Esophagus (tissue), 2 donors: Measurements from ENCODE around the gene KIF3A. TPM values are rescaled to one million over a fixed set of nuclear protein-coding genes. Genes with fewer than 3 reads are reported as not detected.

ENCODE experiments used
- H3K27ac ChIP-seq, 2 donors: one replicate each; pipeline ENCODE4 v1.5.1; 2013; ENCODE audit warnings: low read depth in 2 of 2, mild to moderate bottlenecking in 2 of 2, inconsistent platforms in 1 of 2, low read length in 1 of 2, moderate library complexity in 1 of 2
- H3K27me3 ChIP-seq, 2 donors: one replicate each; pipeline ENCODE4 v1.6.1; 2013; ENCODE audit warnings: low read length in 2 of 2, control low read depth in 1 of 2, mild to moderate bottlenecking in 1 of 2; ENCODE audit not compliant: insufficient read depth in 2 of 2, control insufficient read depth in 1 of 2
- H3K36me3 ChIP-seq, 2 donors: one replicate each; pipeline ENCODE4 v1.6.1; 2013; ENCODE audit warnings: low read length in 1 of 2; ENCODE audit not compliant: control insufficient read depth in 2 of 2, insufficient read depth in 2 of 2
- H3K4me1 ChIP-seq, 2 donors: one replicate each; pipeline ENCODE4 v1.6.1; 2013; ENCODE audit warnings: low read length in 1 of 2; ENCODE audit not compliant: control insufficient read depth in 2 of 2, insufficient read depth in 2 of 2
- H3K4me3 ChIP-seq, 2 donors: one replicate each; pipeline ENCODE4 v1.5.1; 2013; ENCODE audit warnings: low read length in 2 of 2, mild to moderate bottlenecking in 2 of 2, low read depth in 1 of 2, moderate library complexity in 1 of 2
- H3K9me3 ChIP-seq, 2 donors: one replicate each; pipeline ENCODE4 v1.6.1; 2013; ENCODE audit warnings: mild to moderate bottlenecking in 2 of 2, low read depth in 1 of 2, low read length in 1 of 2, moderate library complexity in 1 of 2; ENCODE audit not compliant: control insufficient read depth in 2 of 2, insufficient read depth in 1 of 2
- WGBS, 2 donors: extraction: QIAGEN DNeasy Blood & Tissue Kit; methylation state at CpG; one replicate each; pipeline ENCODE4 v1.1.7; 2013; 5-methylcytosine and 5-hydroxymethylcytosine counted together
- polyA plus RNA-seq, 2 donors: library from polyadenylated mRNA; stranded (reverse); fragments of 200-250 nt; gene quantifications; one replicate each; pipeline ENCODE4 v1.2.3, GENCODE V29; 2013
- donor health status: healthy with polysubstance abuse.
- donor health status: Bipolar disorder and iron deficiency.

The KIF3A gene
- polyA plus RNA-seq, 2 donors, result 2.0 to 2.4 TPM

- Histone ChIP-seq H3K27me3 (peaks cover 0 to 3% of the 10 kb centered on the region in 2 donors), H3K4me1 (peaks cover 0 to 7% of the 10 kb centered on the region in 2 donors)
These were observed 11.2 kb upstream of the KIF3A start for GRCh38 chr5:132748522-132749000.

GRCh38 chr5:132747616-132748440, 10.5 kb upstream of the KIF3A start:
- Histone ChIP-seq H3K27me3 (peaks cover 0 to 3% of the 10 kb centered on the region in 2 donors), H3K36me3 (no peaks in the 10 kb centered on the region), H3K9me3 (no peaks in the 10 kb centered on the region), H3K4me3 (peak overlapping the region; percentile 30 to 50), H3K27ac (peak overlapping the region in 1 of 2 donors; percentile 56), H3K4me1 (peaks cover 0 to 7% of the 10 kb centered on the region in 2 donors)
- 39 to 42% methylated on average over 61 to 76 of the region's 76 CpGs for WGBS, 2 donors

More at GRCh38 chr5:132748522-132749000, 11.2 kb upstream of the KIF3A start:
- no peak overlapping the region for H3K4me3 ChIP-seq
- no peaks in the 10 kb centered on the region for H3K36me3 ChIP-seq
- WGBS, 2 donors, result 85 to 86% methylated on average over 10 of the region's 10 CpGs
- H3K9me3 ChIP-seq, result no peaks in the 10 kb centered on the region
- no peak overlapping the region for H3K27ac ChIP-seq

GRCh38 chr5:132746954-132747615, 9.7 kb upstream of the KIF3A start, which contains the start of gene CCNI2:
TSS of gene CCNI2 (plus strand) at chr5:132747426. CDS start at chr5:132747496, 70 bp downstream.
- Histone ChIP-seq H3K9me3 (no peaks in the 10 kb centered on the region), H3K4me3 (peak within 1 kb of the TSS; percentile 30 to 50), H3K4me1 (peaks cover 0 to 7% of the 10 kb centered on the region in 2 donors), H3K36me3 (no peaks in the 10 kb centered on the region), H3K27me3 (peaks cover 0 to 3% of the 10 kb centered on the region in 2 donors), H3K27ac (peak within 1 kb of the TSS; percentile 3 to 56)
- 1 to 3% methylated on average over 47 to 59 of the region's 59 CpGs for WGBS, 2 donors

- 21 to 28% methylated on average over 3 of the region's 3 CpGs for WGBS, 2 donors
- Histone ChIP-seq H3K27me3 (peaks cover 0 to 3% of the 10 kb centered on the region in 2 donors), H3K36me3 (no peaks in the 10 kb centered on the region), H3K4me1 (peaks cover 0 to 7% of the 10 kb centered on the region in 2 donors), H3K9me3 (no peaks in the 10 kb centered on the region), H3K27ac (no peak overlapping the region), H3K4me3 (peak overlapping the region in 1 of 2 donors; percentile 50)
These were observed 9.2 kb upstream of the KIF3A start for GRCh38 chr5:132746592-132746953.

- Histone ChIP-seq H3K9me3 (no peaks in the 10 kb centered on the region), H3K27ac (no peak overlapping the region), H3K36me3 (no peaks in the 10 kb centered on the region), H3K4me3 (no peak overlapping the region), H3K4me1 (peaks cover 0 to 7% of the 10 kb centered on the region in 2 donors), H3K27me3 (peaks cover 0 to 3% of the 10 kb centered on the region in 2 donors)
- WGBS, 2 donors, result 70 to 78% methylated on average over 2 of the region's 2 CpGs
These were observed 7.3 kb upstream of the KIF3A start for GRCh38 chr5:132744659-132745058.

- Histone ChIP-seq H3K27ac (no peak overlapping the region), H3K36me3 (no peaks in the 10 kb centered on the region), H3K4me1 (peaks cover 0 to 7% of the 10 kb centered on the region in 2 donors), H3K27me3 (peaks cover 0 to 3% of the 10 kb centered on the region in 2 donors), H3K4me3 (no peak overlapping the region), H3K9me3 (no peaks in the 10 kb centered on the region)
- WGBS, 2 donors, result 89 to 93% methylated on average over 5 of the region's 5 CpGs
These were observed 5.3 kb upstream of the KIF3A start for GRCh38 chr5:132742626-132743025.

GRCh38 chr5:132742158-132742557, 4.8 kb upstream of the KIF3A start:
- H3K4me3 ChIP-seq, result no peak overlapping the region
- H3K36me3 ChIP-seq, result no peaks in the 10 kb centered on the region
- H3K4me1 ChIP-seq, result peaks cover 0 to 4% of the 10 kb centered on the region in 2 donors
- 86 to 94% methylated on average over 2 of the region's 2 CpGs for WGBS, 2 donors
- H3K27ac ChIP-seq, result no peak overlapping the region
- peaks cover 0 to 3% of the 10 kb centered on the region in 2 donors for H3K27me3 ChIP-seq
- no peaks in the 10 kb centered on the region for H3K9me3 ChIP-seq

GRCh38 chr5:132739232-132739631, 1.9 kb upstream of the KIF3A start:
- no peaks in the 10 kb centered on the region for H3K36me3 ChIP-seq
- H3K4me3 ChIP-seq, result no peak overlapping the region
- no peak overlapping the region for H3K27ac ChIP-seq
- no peaks in the 10 kb centered on the region for H3K27me3 ChIP-seq
- H3K9me3 ChIP-seq, result no peaks in the 10 kb centered on the region
- 74 to 81% methylated on average over 1 of the region's 1 CpG for WGBS, 2 donors
- H3K4me1 ChIP-seq, result no peaks in the 10 kb centered on the region

- H3K27ac ChIP-seq, result no peak overlapping the region
- H3K4me3 ChIP-seq, result peak overlapping the region in 1 of 2 donors; percentile 83
- H3K9me3 ChIP-seq, result no peaks in the 10 kb centered on the region
- H3K27me3 ChIP-seq, result no peaks in the 10 kb centered on the region
- WGBS, 2 donors, result 68 to 78% methylated on average over 9 of the region's 9 CpGs
- no peaks in the 10 kb centered on the region for H3K4me1 ChIP-seq
- H3K36me3 ChIP-seq, result no peaks in the 10 kb centered on the region
These were observed 786 bp upstream of the KIF3A start for GRCh38 chr5:132737982-132738681.
